ENCODE measurements around the gene UNC119B.

GRCh38 chr12:120744922-120745493, 34.8 kb downstream of the UNC119B start:
- TF ChIP-seq CTCF (IDR thresholded peaks at IDR 0.05) (no peak), POLR2A (IDR thresholded peaks at IDR 0.05) (no peak)

Data from tibial nerve (tissue), 3 donors.